Left ventricle myocardium inferior (tissue), 1 donor: ENCODE measurements around the gene MEGF11. TPM values are rescaled to one million over a fixed set of nuclear protein-coding genes. Genes with fewer than 3 reads are reported as not detected.

Experiments used
- DNase-seq: peaks from one replicate; pipeline ENCODE4 v3.0.0-alpha.2; 2020
- H3K27ac ChIP-seq: fragments of 200-600 bp; replicated peaks from 2 replicates; pipeline ENCODE4 v1.8.0; 2021
- H3K27me3 ChIP-seq: fragments of 200-600 bp; 2 replicates; pipeline ENCODE4 v1.8.0; 2021; ENCODE audit warnings: low read depth
- H3K36me3 ChIP-seq: fragments of 200-600 bp; 2 replicates; pipeline ENCODE4 v1.8.0; 2021
- H3K4me1 ChIP-seq: fragments of 200-600 bp; 2 replicates; pipeline ENCODE4 v1.8.0; 2021
- H3K4me3 ChIP-seq: fragments of 200-600 bp; 2 replicates; pipeline ENCODE4 v1.8.0; 2021; ENCODE audit warnings: mild to moderate bottlenecking, moderate library complexity
- H3K9me3 ChIP-seq: fragments of 200-600 bp; replicated peaks from 2 replicates; pipeline ENCODE4 v1.8.0; 2021
- CTCF ChIP-seq: fragments of 200-600 bp; IDR thresholded peaks from 2 replicates; pipeline ENCODE4 v1.8.0; 2021; ENCODE audit warnings: antibody characterized with exemption, mild to moderate bottlenecking, borderline replicate concordance
- intact Hi-C: fragments of 100-400 bp; cut with micrococcal nuclease; formaldehyde crosslinking; loops from one replicate; pipeline ENCODE4 v1.11.0; 2022
- total RNA-seq: library from RNA; stranded (reverse); fragmentation: NEBNext Ultra II Directional; extraction: Animal tissue kit (Norgen Biotek cat#: 25700); gene quantifications from one replicate; pipeline ENCODE4 v1.2.1, GENCODE V29; 2021
- donor health status: DM: no; HTN: yes; CAD: no; lungs with severe emphysema.

MEGF11 gene
- total RNA-seq, 1 donor from 2014 or later: not detected

- TF ChIP-seq CTCF: no peak
- DNase-seq: no peak
- H3K27me3 ChIP-seq: peaks cover 97% of the 10 kb centered on the region
Measured at GRCh38 chr15:65991721-65992483, 261.6 kb downstream of the MEGF11 start.

GRCh38 chr15:65990298-65990981, 263.1 kb downstream of the MEGF11 start:
- TF ChIP-seq CTCF: no peak
- no peak overlapping the region for H3K4me3 ChIP-seq
- H3K27ac ChIP-seq: no peak overlapping the region
- DNase-seq: no peak
- peaks cover 3% of the 10 kb centered on the region for H3K4me1 ChIP-seq
- peaks cover 94% of the 10 kb centered on the region for H3K27me3 ChIP-seq
- intact Hi-C loops: no loop called here
- H3K9me3 ChIP-seq: no peaks in the 10 kb centered on the region
- H3K36me3 ChIP-seq: no peaks in the 10 kb centered on the region

More at GRCh38 chr15:65991721-65992483, 261.6 kb downstream of the MEGF11 start:
- Histone ChIP-seq H3K9me3 (no peaks in the 10 kb centered on the region), H3K27ac (no peak overlapping the region), H3K4me3 (no peak overlapping the region), H3K36me3 (no peaks in the 10 kb centered on the region), H3K4me1 (no peaks in the 10 kb centered on the region)
- intact Hi-C loops: no loop called here

- intact Hi-C loops: no loop called here
- no peak for TF ChIP-seq CTCF
- no peaks in the 10 kb centered on the region for H3K9me3 ChIP-seq
- H3K4me1 ChIP-seq: peaks cover 12% of the 10 kb centered on the region
- H3K27ac ChIP-seq: no peak overlapping the region
- no peak overlapping the region for H3K4me3 ChIP-seq
- H3K36me3 ChIP-seq: no peaks in the 10 kb centered on the region
- H3K27me3 ChIP-seq: peaks cover 95% of the 10 kb centered on the region
- DNase-seq: no peak
Measured at GRCh38 chr15:65987100-65987499, 266.4 kb downstream of the MEGF11 start.

GRCh38 chr15:65986416-65986815, 267.1 kb downstream of the MEGF11 start:
- Histone ChIP-seq H3K4me1 (peaks cover 16% of the 10 kb centered on the region), H3K4me3 (no peak overlapping the region), H3K9me3 (no peaks in the 10 kb centered on the region), H3K36me3 (no peaks in the 10 kb centered on the region), H3K27ac (no peak overlapping the region), H3K27me3 (peaks cover 95% of the 10 kb centered on the region)
- no peak for TF ChIP-seq CTCF
- intact Hi-C loops: no loop called here
- DNase-seq: no peak

GRCh38 chr15:65985387-65985786, 268.2 kb downstream of the MEGF11 start:
- DNase-seq: no peak
- Histone ChIP-seq H3K4me1 (peaks cover 16% of the 10 kb centered on the region), H3K27ac (no peak overlapping the region), H3K27me3 (peaks cover 95% of the 10 kb centered on the region), H3K36me3 (no peaks in the 10 kb centered on the region), H3K4me3 (no peak overlapping the region), H3K9me3 (no peaks in the 10 kb centered on the region)
- intact Hi-C loops: no loop called here
- no peak for TF ChIP-seq CTCF
